Skeletal muscle satellite cell (primary cell): ENCODE measurements around the gene SH3D19.
A peak's percentile ranks its signal among the peaks of the same experiment; 100 is the strongest.

ENCODE experiments used
- H3K27me3 ChIP-seq: 2 replicates; pipeline ENCODE4 v1.7.0; 2013; ENCODE audit warnings: low read length; ENCODE audit not compliant: control insufficient read depth, insufficient read depth
- H3K36me3 ChIP-seq: 2 replicates; pipeline ENCODE4 v1.7.0; 2013; ENCODE audit warnings: mild to moderate bottlenecking, control low read depth, low read length; ENCODE audit not compliant: insufficient read depth
- H3K4me1 ChIP-seq: 2 replicates; pipeline ENCODE4 v1.7.0; 2013; ENCODE audit warnings: low read length; ENCODE audit not compliant: control insufficient read depth, insufficient read depth
- H3K4me2 ChIP-seq: 2 replicates; pipeline ENCODE4 v1.7.0; 2013; ENCODE audit warnings: mild to moderate bottlenecking, low read length
- H3K4me3 ChIP-seq: 2 replicates; pipeline ENCODE4 v1.7.0; 2013; ENCODE audit warnings: low read length
- H3K9ac ChIP-seq: 2 replicates; pipeline ENCODE4 v1.7.0; 2013; ENCODE audit warnings: mild to moderate bottlenecking, low read depth, low read length, moderate library complexity
- H3K9me3 ChIP-seq: replicated peaks from 2 replicates; pipeline ENCODE4 v1.7.0; 2013; ENCODE audit warnings: mild to moderate bottlenecking, control low read depth, low read length

SH3D19 gene

DNA sequence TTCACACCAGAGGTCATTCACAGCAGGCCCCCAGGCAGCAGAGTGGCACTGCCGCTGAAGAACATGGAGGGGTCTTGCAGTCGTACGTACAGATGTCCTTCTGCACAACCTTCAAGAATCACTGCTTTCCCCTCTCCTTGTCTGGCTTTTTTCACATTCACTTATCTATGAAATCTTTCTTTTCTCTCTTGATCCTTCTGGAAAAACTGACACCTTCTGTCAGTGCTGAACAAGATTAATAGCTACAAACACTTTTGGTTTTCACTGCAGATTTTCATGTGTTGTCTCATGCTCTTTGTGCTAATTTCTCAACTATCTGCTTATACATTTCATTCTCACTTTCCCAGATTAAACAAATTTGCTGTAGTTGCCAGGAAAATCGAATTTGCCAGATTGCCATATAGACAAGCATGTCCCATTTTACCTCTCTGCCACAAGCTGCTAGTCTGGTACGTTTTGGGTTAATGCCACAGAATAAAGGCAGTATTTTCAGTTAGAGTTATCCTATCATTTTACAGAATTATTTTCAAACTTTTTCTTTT lies 142.9 kb downstream of the SH3D19 start:
- Histone ChIP-seq H3K4me3 (no peak overlapping the region), H3K9ac (no peak overlapping the region), H3K36me3 (peaks cover 2% of the 10 kb centered on the region), H3K9me3 (no peaks in the 10 kb centered on the region), H3K27me3 (no peaks in the 10 kb centered on the region), H3K4me2 (no peak overlapping the region), H3K4me1 (peaks cover 14% of the 10 kb centered on the region)

DNA sequence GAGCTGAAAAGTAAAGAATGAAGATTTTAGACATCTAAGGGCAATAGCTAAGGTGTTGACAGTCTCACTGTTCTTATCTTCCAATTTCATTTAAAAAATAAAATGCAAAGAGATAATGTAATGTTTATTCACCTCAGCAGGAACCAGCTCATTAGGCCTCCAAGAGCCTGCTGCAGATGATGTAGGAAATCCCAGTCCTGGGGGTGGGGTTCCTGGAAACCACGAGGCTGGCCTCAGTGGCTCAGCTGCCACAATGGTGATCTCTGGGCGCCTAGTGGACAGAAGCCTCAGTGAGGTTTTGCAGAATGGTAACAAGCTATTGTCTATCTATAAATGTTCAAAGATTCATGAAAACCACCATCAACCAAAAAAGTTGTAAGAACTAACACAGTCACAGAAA lies 148.7 kb downstream of the SH3D19 start:
- H3K27me3 ChIP-seq: no peaks in the 10 kb centered on the region
- H3K4me3 ChIP-seq: no peak overlapping the region
- H3K36me3 ChIP-seq: peaks cover 33% of the 10 kb centered on the region
- no peak overlapping the region for H3K9ac ChIP-seq
- H3K4me1 ChIP-seq: no peaks in the 10 kb centered on the region
- H3K9me3 ChIP-seq: no peaks in the 10 kb centered on the region
- H3K4me2 ChIP-seq: no peak overlapping the region

DNA sequence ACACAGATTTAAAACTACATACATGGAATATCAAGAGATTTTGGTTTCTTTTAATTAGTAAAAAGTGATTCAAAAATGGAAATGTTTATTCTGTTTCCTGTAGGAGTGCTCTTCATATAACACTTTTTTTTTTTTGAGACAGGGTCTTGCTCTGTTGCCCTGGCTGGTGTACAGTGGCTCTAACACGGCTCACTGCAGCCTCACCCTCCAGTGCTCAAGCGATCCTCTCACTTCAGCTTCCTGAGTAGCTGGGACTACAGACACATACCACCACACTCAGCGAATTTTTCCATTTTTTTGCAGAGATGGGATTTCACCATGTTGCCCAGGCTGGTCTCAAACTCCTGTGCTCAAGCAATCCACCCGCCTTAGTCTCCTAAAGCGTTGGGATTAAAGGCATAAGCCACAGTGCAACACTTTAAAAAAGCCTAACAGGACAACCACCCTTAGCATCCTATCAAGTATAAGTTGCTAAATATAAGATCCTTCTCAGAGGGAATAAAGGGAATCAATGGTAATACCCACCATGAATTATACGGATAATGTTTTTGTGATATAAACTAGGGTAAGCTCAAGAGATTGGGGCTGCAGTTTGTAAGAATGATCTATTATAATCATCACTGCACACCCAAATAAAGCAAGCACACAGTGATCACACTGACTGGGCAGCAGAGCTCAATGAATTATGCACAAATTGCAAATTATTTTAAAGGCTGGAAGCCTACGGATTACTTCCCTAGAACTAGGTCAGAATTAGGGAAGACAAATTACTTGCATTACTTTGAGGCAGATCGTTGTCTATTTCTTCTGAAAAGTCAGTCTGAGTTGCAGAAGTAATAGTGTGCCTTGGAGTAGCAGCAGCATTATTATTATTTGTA lies 149.4 kb downstream of the SH3D19 start:
- no peaks in the 10 kb centered on the region for H3K27me3 ChIP-seq
- H3K9ac ChIP-seq: no peak overlapping the region
- H3K4me1 ChIP-seq: no peaks in the 10 kb centered on the region
- H3K4me2 ChIP-seq: no peak overlapping the region
- peaks cover 40% of the 10 kb centered on the region for H3K36me3 ChIP-seq
- H3K9me3 ChIP-seq: no peaks in the 10 kb centered on the region
- no peak overlapping the region for H3K4me3 ChIP-seq

DNA sequence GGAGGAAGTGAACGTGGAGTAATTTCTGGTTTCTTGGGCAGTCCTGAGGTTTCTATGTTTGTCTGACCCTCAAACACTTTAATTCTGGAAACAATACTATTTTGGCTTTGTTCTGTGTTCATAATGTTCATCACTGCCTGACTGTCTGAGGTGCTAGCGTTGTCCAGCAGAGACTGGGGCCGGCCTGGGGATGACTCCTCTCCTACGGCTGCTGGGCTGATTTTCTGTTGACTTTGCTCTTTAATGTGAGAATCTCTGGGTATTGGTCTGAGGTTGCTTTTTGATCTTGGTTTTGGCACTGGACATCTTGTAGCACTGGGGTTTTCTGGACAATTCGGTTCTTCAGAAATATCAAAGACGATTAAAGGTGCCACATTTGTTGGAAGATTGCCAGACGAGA lies 150.2 kb downstream of the SH3D19 start:
- H3K4me3 ChIP-seq: no peak overlapping the region
- peaks cover 45% of the 10 kb centered on the region for H3K36me3 ChIP-seq

DNA sequence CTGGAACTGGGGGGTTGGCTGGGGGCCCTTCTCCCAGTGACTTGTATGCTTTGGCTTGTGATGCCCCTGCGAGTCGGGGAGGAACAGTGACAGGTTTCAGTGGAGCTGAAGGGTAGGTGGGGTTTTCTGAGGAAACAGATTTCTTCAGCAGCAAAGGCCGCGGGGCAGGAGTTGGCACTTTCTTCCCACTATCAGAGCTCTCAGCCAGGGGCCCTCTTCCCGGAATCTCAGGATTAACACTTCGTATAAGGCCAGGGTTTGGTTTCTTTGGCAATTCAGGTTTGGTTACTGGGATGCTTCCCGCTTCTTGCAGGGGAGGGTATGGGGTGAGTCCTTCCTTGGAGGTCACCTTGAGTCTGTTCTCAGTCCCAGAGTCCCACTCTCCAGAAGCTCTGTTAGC lies 150.6 kb downstream of the SH3D19 start:
- no peaks in the 10 kb centered on the region for H3K27me3 ChIP-seq
- H3K4me2 ChIP-seq: no peak overlapping the region
- no peaks in the 10 kb centered on the region for H3K9me3 ChIP-seq
- no peak overlapping the region for H3K9ac ChIP-seq
- H3K4me3 ChIP-seq: no peak overlapping the region
- peaks cover 45% of the 10 kb centered on the region for H3K36me3 ChIP-seq
- peaks cover 5% of the 10 kb centered on the region for H3K4me1 ChIP-seq

More for the DNA sequence above, 150.2 kb downstream of the SH3D19 start:
- Histone ChIP-seq H3K4me1 (peaks cover under 1% of the 10 kb centered on the region), H3K27me3 (no peaks in the 10 kb centered on the region), H3K9ac (no peak overlapping the region), H3K4me2 (no peak overlapping the region), H3K9me3 (no peaks in the 10 kb centered on the region)

DNA sequence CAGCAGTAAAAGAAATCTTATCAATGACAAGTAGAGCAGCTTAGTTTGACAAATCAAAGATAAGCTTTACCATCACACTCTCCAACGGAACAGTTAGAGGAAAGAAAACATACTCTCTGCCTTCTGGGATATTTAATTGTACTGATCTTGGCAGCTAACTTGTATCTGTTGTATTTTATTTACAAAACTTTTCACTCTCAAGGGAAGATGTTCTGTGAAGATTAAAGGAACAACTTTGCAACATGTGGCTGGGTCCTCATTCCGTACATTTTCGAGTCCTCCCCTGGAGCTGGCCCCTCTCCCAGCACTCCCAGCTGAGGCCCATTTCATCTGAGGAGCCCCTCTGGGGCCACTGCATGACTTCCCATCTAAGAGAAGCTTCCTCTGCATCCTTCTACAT lies 151.5 kb downstream of the SH3D19 start:
- Histone ChIP-seq H3K36me3 (peaks cover 45% of the 10 kb centered on the region), H3K4me1 (peaks cover 14% of the 10 kb centered on the region), H3K9ac (no peak overlapping the region), H3K4me3 (no peak overlapping the region), H3K27me3 (no peaks in the 10 kb centered on the region), H3K4me2 (no peak overlapping the region), H3K9me3 (no peaks in the 10 kb centered on the region)

DNA sequence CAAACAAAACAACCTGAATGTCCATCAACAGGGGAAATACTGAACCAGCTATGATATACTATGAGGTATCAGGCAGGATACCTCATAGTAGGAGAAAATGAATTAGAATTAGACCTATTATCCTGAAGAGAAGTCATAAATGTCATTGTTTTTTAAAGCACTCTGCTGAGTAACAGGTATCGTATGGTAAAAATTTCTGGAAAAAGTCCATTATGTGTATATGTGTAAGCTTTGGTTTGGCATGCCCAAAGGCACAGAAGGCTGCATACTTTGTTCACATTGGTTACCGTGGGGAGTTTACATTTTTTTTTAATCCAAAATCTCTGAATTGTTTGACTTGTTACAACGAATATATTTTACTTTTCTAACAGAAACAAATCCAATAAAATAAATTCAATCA lies 155.5 kb downstream of the SH3D19 start:
- peak overlapping the region; percentile 42 for H3K9ac ChIP-seq

DNA sequence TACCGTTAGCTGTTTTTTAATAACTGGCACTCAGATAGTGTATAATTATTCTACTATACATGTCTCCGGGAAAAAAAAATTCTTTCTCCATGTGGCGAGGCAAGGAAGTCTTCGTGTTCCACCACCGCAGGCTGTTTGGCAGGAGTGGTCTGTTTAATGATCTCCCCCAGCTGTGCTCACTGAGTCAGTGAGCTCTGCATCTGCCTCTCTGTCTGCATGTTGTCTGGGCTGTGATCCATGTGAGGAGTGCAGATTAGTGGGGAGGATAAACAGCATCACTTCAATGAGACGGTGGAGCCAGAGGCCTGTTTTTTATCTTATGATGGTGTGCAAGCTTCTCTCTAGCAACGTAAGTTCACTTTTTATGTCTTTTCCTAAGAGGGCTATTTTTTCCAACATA lies 156.2 kb downstream of the SH3D19 start:
- peak overlapping the region; percentile 42 for H3K9ac ChIP-seq
- H3K9me3 ChIP-seq: no peaks in the 10 kb centered on the region
- H3K4me1 ChIP-seq: peaks cover 43% of the 10 kb centered on the region

More for the DNA sequence above, 155.5 kb downstream of the SH3D19 start:
- Histone ChIP-seq H3K36me3 (peaks cover 32% of the 10 kb centered on the region), H3K4me1 (peaks cover 43% of the 10 kb centered on the region), H3K4me2 (peak overlapping the region; percentile 24), H3K4me3 (no peak overlapping the region), H3K9me3 (no peaks in the 10 kb centered on the region), H3K27me3 (no peaks in the 10 kb centered on the region)

DNA sequence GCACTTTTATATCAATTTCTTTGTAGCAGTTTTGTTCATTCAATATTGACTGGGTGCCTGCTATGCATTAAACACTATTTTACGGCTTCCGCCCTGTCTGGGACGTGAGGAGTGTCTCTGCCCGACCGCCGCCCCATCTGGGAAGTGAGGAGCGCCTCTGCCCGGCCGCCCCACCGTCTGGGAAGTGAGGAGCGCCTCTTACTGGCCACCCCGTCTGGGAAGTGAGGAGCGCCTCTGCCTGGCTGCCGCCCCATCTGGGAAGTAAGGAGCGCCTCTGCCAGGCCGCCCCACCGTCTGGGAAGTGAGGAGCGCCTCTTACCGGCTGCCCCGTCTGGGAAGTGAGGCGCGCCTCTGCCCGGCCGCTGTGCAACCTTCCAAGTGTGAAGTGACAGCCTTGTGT lies 157.8 kb downstream of the SH3D19 start:
- H3K9ac ChIP-seq: no peak overlapping the region
- H3K4me2 ChIP-seq: no peak overlapping the region
- peaks cover 30% of the 10 kb centered on the region for H3K36me3 ChIP-seq
- no peaks in the 10 kb centered on the region for H3K9me3 ChIP-seq
- no peaks in the 10 kb centered on the region for H3K27me3 ChIP-seq
- no peak overlapping the region for H3K4me3 ChIP-seq
- H3K4me1 ChIP-seq: peaks cover 43% of the 10 kb centered on the region

More for the DNA sequence above, 156.2 kb downstream of the SH3D19 start:
- Histone ChIP-seq H3K36me3 (peaks cover 28% of the 10 kb centered on the region), H3K4me2 (peak overlapping the region; percentile 24), H3K4me3 (no peak overlapping the region), H3K27me3 (no peaks in the 10 kb centered on the region)

DNA sequence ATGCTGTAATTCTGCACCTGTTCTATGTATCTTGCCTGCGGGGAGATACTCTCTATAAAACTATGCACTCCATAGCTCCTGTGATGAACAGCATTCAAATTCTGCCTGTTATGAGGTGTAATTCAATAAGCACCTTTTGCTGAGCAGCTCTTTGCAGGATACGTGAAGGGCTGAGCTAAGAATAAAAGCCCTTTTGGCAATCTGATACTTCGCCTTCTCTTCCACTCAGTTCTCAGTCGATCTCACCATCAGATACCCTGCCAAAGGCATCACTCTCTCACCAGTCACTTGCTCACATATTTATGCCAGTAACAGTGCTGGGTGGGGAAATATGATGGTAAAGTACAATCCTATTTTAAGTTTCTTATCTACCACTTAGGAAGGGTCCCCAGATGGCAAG lies 158.8 kb downstream of the SH3D19 start:
- Histone ChIP-seq H3K36me3 (peaks cover 31% of the 10 kb centered on the region), H3K4me1 (peaks cover 43% of the 10 kb centered on the region), H3K4me3 (no peak overlapping the region), H3K4me2 (peak overlapping the region; percentile 11), H3K9ac (no peak overlapping the region), H3K27me3 (no peaks in the 10 kb centered on the region), H3K9me3 (no peaks in the 10 kb centered on the region)

DNA sequence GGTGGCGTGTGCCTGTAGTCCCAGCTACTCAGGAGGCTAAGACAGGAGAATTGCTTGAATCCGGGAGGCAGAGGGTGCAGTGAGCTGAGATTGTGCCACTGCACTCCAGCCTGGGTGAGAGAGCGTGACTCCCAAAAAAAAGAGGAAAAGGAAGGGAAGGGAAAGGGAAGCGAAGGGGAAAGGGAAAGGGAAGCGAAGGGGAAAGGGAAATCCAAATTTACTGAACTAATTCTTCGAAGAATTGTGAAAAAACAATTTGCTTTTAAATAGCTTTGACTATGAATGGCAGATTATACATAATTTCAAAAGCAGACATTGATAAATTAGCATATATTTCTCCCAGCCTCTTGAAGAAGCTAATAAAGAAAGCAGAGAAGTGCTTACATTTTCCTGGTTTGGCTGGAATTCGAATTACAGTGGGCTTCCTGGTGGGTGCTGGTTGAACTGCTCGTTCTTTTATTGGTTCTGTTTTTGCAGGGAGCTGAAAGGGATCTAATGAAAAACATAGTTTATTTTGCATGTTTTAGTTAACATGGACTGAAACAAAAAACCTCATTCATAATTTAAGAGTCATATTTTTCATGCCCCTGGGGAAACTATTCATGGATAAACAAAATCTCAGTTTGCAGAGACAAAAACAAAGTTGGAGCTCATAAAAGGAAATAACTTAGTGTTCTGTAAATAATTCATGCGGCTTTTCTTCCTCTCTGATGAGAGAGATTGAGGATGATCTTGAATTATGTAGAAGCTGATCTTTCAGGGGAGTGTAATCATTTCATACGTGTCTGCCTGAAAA lies 160.0 kb downstream of the SH3D19 start:
- no peaks in the 10 kb centered on the region for H3K9me3 ChIP-seq
- H3K4me2 ChIP-seq: peak overlapping the region; percentile 57
- H3K4me1 ChIP-seq: peaks cover 43% of the 10 kb centered on the region
- peaks cover 19% of the 10 kb centered on the region for H3K36me3 ChIP-seq
- H3K9ac ChIP-seq: peak overlapping the region; percentile 46
- H3K4me3 ChIP-seq: peak overlapping the region; percentile 5
- no peaks in the 10 kb centered on the region for H3K27me3 ChIP-seq
